Neuronal stem cell (in vitro differentiated cells): Measurements from ENCODE around the gene YARS1.

Source experiments
- DNase-seq: peaks from one replicate; pipeline ENCODE4 v3.0.0-alpha.2; 2013; ENCODE audit warnings: low spot score
- H2AFZ ChIP-seq: one replicate; pipeline ENCODE4 v1.6.1; 2013; ENCODE audit warnings: mild to moderate bottlenecking, low read length, inconsistent platforms
- H2AK5ac ChIP-seq: 2 replicates; pipeline ENCODE4 v1.6.1; 2013; ENCODE audit warnings: low read depth, mild to moderate bottlenecking, inconsistent platforms, low read length, moderate library complexity, mixed read lengths
- H2BK120ac ChIP-seq: 2 replicates; pipeline ENCODE4 v1.6.1; 2013; ENCODE audit warnings: low read depth, mild to moderate bottlenecking, inconsistent platforms, low read length, moderate library complexity, mixed read lengths
- H2BK12ac ChIP-seq: one replicate; pipeline ENCODE4 v1.6.1; 2013; ENCODE audit warnings: low read length, inconsistent platforms
- H2BK15ac ChIP-seq: 2 replicates; pipeline ENCODE4 v1.6.1; 2013; ENCODE audit warnings: mild to moderate bottlenecking, low read length, inconsistent platforms, mixed read lengths
- H2BK5ac ChIP-seq: one replicate; pipeline ENCODE4 v1.6.1; 2013; ENCODE audit warnings: inconsistent platforms, mild to moderate bottlenecking, low read length, moderate library complexity
- H3K14ac ChIP-seq: one replicate; pipeline ENCODE4 v1.6.1; 2013; ENCODE audit warnings: low read length, inconsistent platforms
- H3K18ac ChIP-seq: 2 replicates; pipeline ENCODE4 v1.6.1; 2013; ENCODE audit warnings: low read length, inconsistent platforms
- H3K23ac ChIP-seq: 2 replicates; pipeline ENCODE4 v1.6.1; 2013; ENCODE audit warnings: low read depth, mild to moderate bottlenecking, mixed read lengths, low read length, inconsistent platforms; ENCODE audit not compliant: poor library complexity
- H3K27ac ChIP-seq: replicated peaks from 3 replicates; pipeline ENCODE4 v1.5.1; 2013; ENCODE audit warnings: low read length, inconsistent platforms
- H3K27me3 ChIP-seq, 3 experiments: 2 replicates each; pipeline ENCODE4 v1.6.1; 2013; ENCODE audit warnings: low read length in 3 of 3, mild to moderate bottlenecking in 2 of 3, inconsistent platforms in 1 of 3, low read depth in 1 of 3, mixed read lengths in 1 of 3, moderate library complexity in 1 of 3; ENCODE audit not compliant: control insufficient read depth in 3 of 3, insufficient read depth in 3 of 3
- H3K36me3 ChIP-seq, 2 donors: replicated peaks in 1 of 2; 2 replicates each; pipeline ENCODE4 v1.6.1; 2013; ENCODE audit warnings: low read length in 2 of 2; ENCODE audit not compliant: control insufficient read depth in 2 of 2, insufficient read depth in 2 of 2
- H3K4ac ChIP-seq: 2 replicates; pipeline ENCODE4 v1.6.1; 2013; ENCODE audit warnings: inconsistent platforms, mild to moderate bottlenecking, low read length, moderate library complexity
- H3K4me1 ChIP-seq, 2 donors: 1 replicate in 1 of 2; 2 replicates in 1 of 2; pipeline ENCODE4 v1.6.1; 2013; ENCODE audit warnings: low read length in 2 of 2, low read depth in 1 of 2; ENCODE audit not compliant: control insufficient read depth in 2 of 2, insufficient read depth in 1 of 2
- H3K4me2 ChIP-seq: one replicate; pipeline ENCODE4 v1.6.1; 2013; ENCODE audit warnings: mild to moderate bottlenecking, low read length, inconsistent platforms; ENCODE audit not compliant: insufficient read depth, poor library complexity, severe bottlenecking
- H3K4me3 ChIP-seq, 2 donors: 2 replicates each; pipeline ENCODE4 v1.5.1; 2013; ENCODE audit warnings: low read length in 2 of 2, mild to moderate bottlenecking in 2 of 2, inconsistent platforms in 1 of 2, moderate library complexity in 1 of 2
- H3K79me1 ChIP-seq: one replicate; pipeline ENCODE4 v1.6.1; 2013; ENCODE audit warnings: low read depth, mild to moderate bottlenecking, inconsistent platforms, low read length, moderate library complexity
- H3K9ac ChIP-seq: one replicate; pipeline ENCODE4 v1.6.1; 2013; ENCODE audit warnings: mild to moderate bottlenecking, low read depth, low read length, inconsistent platforms; ENCODE audit not compliant: poor library complexity
- H3K9me3 ChIP-seq, 2 donors: replicated peaks in 1 of 2; 2 replicates each; pipeline versions ENCODE3 to v1.6.1; 2013; ENCODE audit warnings: low read length in 2 of 2, mild to moderate bottlenecking in 2 of 2, inconsistent platforms in 1 of 2, low read depth in 1 of 2, mixed read lengths in 1 of 2, moderate library complexity in 1 of 2; ENCODE audit not compliant: control insufficient read depth in 2 of 2, insufficient read depth in 1 of 2
- H4K8ac ChIP-seq: one replicate; pipeline ENCODE4 v1.6.1; 2013; ENCODE audit warnings: low read depth, mild to moderate bottlenecking, inconsistent platforms, low read length, moderate library complexity
- H4K91ac ChIP-seq: one replicate; pipeline ENCODE4 v1.6.1; 2013; ENCODE audit warnings: low read length, low read depth, mild to moderate bottlenecking, inconsistent platforms; ENCODE audit not compliant: poor library complexity
- WGBS, 2 donors: extraction: QIAGEN DNeasy Blood & Tissue Kit; methylation state at CpG; one replicate each; pipeline ENCODE4 v1.1.7; 2013; ENCODE audit warnings: missing lambda C conversion rate in 2 of 2, mixed read lengths in 1 of 2; ENCODE audit not compliant: insufficient read length in 2 of 2, insufficient replicate concordance in 1 of 2; ENCODE audit errors: extremely low coverage in 2 of 2; 5-methylcytosine and 5-hydroxymethylcytosine counted together

YARS1 gene

GRCh38 chr1:32848354-32849063 is 31.4 kb upstream of the YARS1 start:
- Histone ChIP-seq H3K9ac (no peak overlapping the region), H3K14ac (no peak overlapping the region), H3K4me3 (no peak overlapping the region), H4K8ac (no peak overlapping the region), H3K27me3 (no peaks in the 10 kb centered on the region), H2AFZ (no peak overlapping the region), H2BK15ac (no peak overlapping the region), H3K4me2 (no peak overlapping the region), H4K91ac (no peak overlapping the region), H3K9me3 (peaks cover 0 to 18% of the 10 kb centered on the region in 2 donors), H2AK5ac (no peak overlapping the region), H2BK5ac (no peak overlapping the region), H2BK120ac (no peak overlapping the region), H3K79me1 (no peaks in the 10 kb centered on the region), H3K36me3 (peaks cover 7 to 85% of the 10 kb centered on the region in 2 donors), H3K4ac (no peak overlapping the region), H3K18ac (no peak overlapping the region), H3K4me1 (no peaks in the 10 kb centered on the region), H3K23ac (no peak overlapping the region), H3K27ac (no peak overlapping the region), H2BK12ac (no peak overlapping the region)
- no peak for DNase-seq
- no CpG with 5 or more reads among the region's 2 CpGs for WGBS, 2 donors

GRCh38 chr1:32831878-32832277 is 14.7 kb upstream of the YARS1 start:
- WGBS, 2 donors = no CpG with 5 or more reads among the region's 1 CpG
- H3K4me1 ChIP-seq = no peaks in the 10 kb centered on the region
- H3K9ac ChIP-seq = no peak overlapping the region
- H2BK5ac ChIP-seq = no peak overlapping the region
- H3K27ac ChIP-seq = no peak overlapping the region
- no peak overlapping the region for H3K4me3 ChIP-seq
- H2AFZ ChIP-seq = no peak overlapping the region
- no peak overlapping the region for H3K14ac ChIP-seq
- no peaks in the 10 kb centered on the region for H3K9me3 ChIP-seq
- H3K4ac ChIP-seq = no peak overlapping the region
- H2BK120ac ChIP-seq = no peak overlapping the region
- H2BK12ac ChIP-seq = no peak overlapping the region
- H3K23ac ChIP-seq = no peak overlapping the region
- peaks cover 11 to 100% of the 10 kb centered on the region in 2 donors for H3K36me3 ChIP-seq
- H2BK15ac ChIP-seq = no peak overlapping the region
- no peak overlapping the region for H3K18ac ChIP-seq
- no peak overlapping the region for H3K4me2 ChIP-seq
- H4K8ac ChIP-seq = no peak overlapping the region
- DNase-seq = no peak
- peaks cover 2% of the 10 kb centered on the region for H3K79me1 ChIP-seq
- no peak overlapping the region for H4K91ac ChIP-seq
- H2AK5ac ChIP-seq = no peak overlapping the region
- no peaks in the 10 kb centered on the region for H3K27me3 ChIP-seq

GRCh38 chr1:32830092-32830852 is 13.1 kb upstream of the YARS1 start:
- no peak overlapping the region for H2BK12ac ChIP-seq
- H4K91ac ChIP-seq = no peak overlapping the region
- H3K18ac ChIP-seq = no peak overlapping the region
- no peak overlapping the region for H3K27ac ChIP-seq
- no peak overlapping the region for H3K14ac ChIP-seq
- H2AK5ac ChIP-seq = no peak overlapping the region
- no peak overlapping the region for H3K4me2 ChIP-seq
- H3K79me1 ChIP-seq = peaks cover 2% of the 10 kb centered on the region
- no peaks in the 10 kb centered on the region for H3K9me3 ChIP-seq
- no peak overlapping the region for H2BK5ac ChIP-seq
- no peak overlapping the region for H2BK120ac ChIP-seq
- no peak overlapping the region for H2AFZ ChIP-seq
- H3K36me3 ChIP-seq = peaks cover 18 to 100% of the 10 kb centered on the region in 2 donors
- no peak overlapping the region for H3K4me3 ChIP-seq
- H4K8ac ChIP-seq = no peak overlapping the region
- DNase-seq = no peak
- no peak overlapping the region for H3K9ac ChIP-seq
- H3K4ac ChIP-seq = no peak overlapping the region
- no peak overlapping the region for H2BK15ac ChIP-seq
- WGBS, 2 donors = no CpG with 5 or more reads among the region's 6 CpGs
- H3K4me1 ChIP-seq = no peaks in the 10 kb centered on the region
- H3K27me3 ChIP-seq = no peaks in the 10 kb centered on the region
- H3K23ac ChIP-seq = no peak overlapping the region

- Histone ChIP-seq H3K14ac (no peak overlapping the region), H3K36me3 (peaks cover 18 to 90% of the 10 kb centered on the region in 2 donors), H3K4me2 (no peak overlapping the region), H2BK15ac (no peak overlapping the region), H2BK120ac (no peak overlapping the region), H3K18ac (no peak overlapping the region), H3K9ac (no peak overlapping the region), H4K8ac (no peak overlapping the region), H3K23ac (no peak overlapping the region), H3K4ac (no peak overlapping the region), H2AK5ac (no peak overlapping the region), H3K27me3 (no peaks in the 10 kb centered on the region), H3K4me1 (no peaks in the 10 kb centered on the region), H2BK5ac (no peak overlapping the region), H2BK12ac (no peak overlapping the region), H3K9me3 (no peaks in the 10 kb centered on the region), H3K4me3 (no peak overlapping the region), H4K91ac (no peak overlapping the region), H3K27ac (no peak overlapping the region), H2AFZ (no peak overlapping the region), H3K79me1 (peaks cover 2% of the 10 kb centered on the region)
- no peak for DNase-seq
- no CpG with 5 or more reads among the region's 7 CpGs for WGBS, 2 donors
Measured at GRCh38 chr1:32828341-32828740, 11.2 kb upstream of the YARS1 start.
